Gastroesophageal sphincter (tissue), 4 donors: ENCODE data around the gene RNF133. TPM values are rescaled to one million over a fixed set of nuclear protein-coding genes. Genes with fewer than 3 reads are reported as not detected.
"Not testable (repeated sequence)": the region's sequence is repeated elsewhere in the genome, so short reads cannot be mapped to it uniquely, and the experiment has no call there.

Experiments
- ATAC-seq: fragments of 150-250 bp; one replicate; pipeline ENCODE4 v1.9.1; 2016; ENCODE audit warnings: mild to moderate bottlenecking, moderate library complexity
- H3K27ac ChIP-seq, 4 donors: fragments of 200-600 bp; sonication (generic) in 3 of 4; 1 replicate in 3 of 4; 2 replicates in 1 of 4; pipeline ENCODE4 v1.5.1; 2016 to 2019
- H3K27me3 ChIP-seq: fragments of 200-600 bp; sonication (generic); one replicate; pipeline ENCODE4 v1.5.1; 2019
- H3K36me3 ChIP-seq, 2 donors: fragments of 200-600 bp; sonication (generic); one replicate each; pipeline ENCODE4 v1.5.1; 2019; ENCODE audit warnings: control low read depth in 1 of 2
- H3K4me1 ChIP-seq, 3 donors: fragments of 200-600 bp; sonication (generic); 1 replicate in 2 of 3; 2 replicates in 1 of 3; pipeline ENCODE4 v1.5.1; 2016 to 2019; ENCODE audit warnings: control low read depth in 2 of 3
- H3K4me3 ChIP-seq, 2 donors: fragments of 200-600 bp; sonication (generic); one replicate each; pipeline ENCODE4 v1.5.1; 2019; ENCODE audit warnings: mild to moderate bottlenecking in 1 of 2, moderate library complexity in 1 of 2
- H3K9me3 ChIP-seq, 3 donors: fragments of 200-600 bp; sonication (generic); one replicate each; pipeline ENCODE4 v1.5.1; 2017 to 2019; ENCODE audit warnings: control low read depth in 2 of 3
- CTCF ChIP-seq, 4 experiments: fragments of 200-600 bp in 2 of 4; fragments of 450-650 bp in 2 of 4; sonication (generic) in 1 of 4; IDR thresholded peaks; one replicate each; pipeline ENCODE4 v1.5.1; 2017 to 2019; ENCODE audit warnings: antibody characterized with exemption in 4 of 4, mild to moderate bottlenecking in 2 of 4, moderate library complexity in 2 of 4
- EP300 ChIP-seq: sonication (generic); formaldehyde crosslinking; IDR thresholded peaks from one replicate; pipeline ENCODE4 v1.6.1; 2017; ENCODE audit warnings: antibody characterized with exemption, mild to moderate bottlenecking
- POLR2A ChIP-seq, 2 donors: fragments of 450-650 bp; IDR thresholded peaks; one replicate each; pipeline ENCODE4 v1.6.1; 2017; ENCODE audit warnings: antibody characterized with exemption in 2 of 2, mild to moderate bottlenecking in 2 of 2, moderate library complexity in 1 of 2
- POLR2AphosphoS5 ChIP-seq: sonication (generic); formaldehyde crosslinking; IDR thresholded peaks from one replicate; pipeline ENCODE4 v1.6.1; 2017; ENCODE audit warnings: antibody characterized with exemption
- WGBS, 2 donors: methylation state at CpG; one replicate each; pipeline ENCODE4 v1.1.5; 2018; ENCODE audit warnings: low coverage in 1 of 2; 5-methylcytosine and 5-hydroxymethylcytosine counted together
- total RNA-seq, 4 donors: library from RNA; depleted of rRNA; stranded (reverse); fragments of >200 nt; gene quantifications; one replicate each; pipeline ENCODE4 v1.1.0, GENCODE V29; 2016

RNF133 gene
- total RNA-seq, 4 donors from 2014 or later: 0.67 to 14.0 (median 0.85) TPM; not detected in 1

GRCh38 chr7:122688400-122688998 is 10.4 kb downstream of the RNF133 start:
- ATAC-seq: no peak
- Histone ChIP-seq H3K27ac (no peak overlapping the region), H3K4me1 (no peaks in the 10 kb centered on the region), H3K4me3 (no peak overlapping the region), H3K36me3 (no peaks in the 10 kb centered on the region), H3K27me3 (no peaks in the 10 kb centered on the region), H3K9me3 (no peaks in the 10 kb centered on the region)
- 62 to 71% methylated on average over 4 to 6 of the region's 6 CpGs for whole genome bisulfite sequencing, 2 donors
- no peak for TF ChIP-seq POLR2A (IDR thresholded peaks at IDR 0.05)
- TF ChIP-seq EP300: no peak
- no peak for TF ChIP-seq POLR2AphosphoS5
- TF ChIP-seq CTCF (IDR thresholded peaks at IDR 0.05): no peak

GRCh38 chr7:122686360-122686878 is 12.5 kb downstream of the RNF133 start:
- H3K9me3 ChIP-seq: no peaks in the 10 kb centered on the region
- H3K27me3 ChIP-seq: no peaks in the 10 kb centered on the region
- ATAC-seq: no peak
- H3K36me3 ChIP-seq: no peaks in the 10 kb centered on the region
- no peaks in the 10 kb centered on the region for H3K4me1 ChIP-seq
- TF ChIP-seq CTCF (IDR thresholded peaks at IDR 0.05) (no peak), POLR2AphosphoS5 (no peak), POLR2A (IDR thresholded peaks at IDR 0.05) (no peak), EP300 (no peak)
- H3K4me3 ChIP-seq: no peak overlapping the region
- H3K27ac ChIP-seq: no peak overlapping the region
- 81 to 84% methylated on average over 10 of the region's 10 CpGs for WGBS, 2 donors

GRCh38 chr7:122684504-122684903 is 14.4 kb downstream of the RNF133 start:
- Histone ChIP-seq H3K9me3 (no peaks in the 10 kb centered on the region), H3K4me3 (no peak overlapping the region), H3K36me3 (no peaks in the 10 kb centered on the region), H3K27me3 (no peaks in the 10 kb centered on the region), H3K27ac (no peak overlapping the region), H3K4me1 (no peaks in the 10 kb centered on the region)
- no peak for TF ChIP-seq CTCF (IDR thresholded peaks at IDR 0.05)
- no peak for TF ChIP-seq EP300
- TF ChIP-seq POLR2AphosphoS5: no peak
- TF ChIP-seq POLR2A (IDR thresholded peaks at IDR 0.05): no peak
- no peak for ATAC-seq
- 49 to 65% methylated on average over 2 of the region's 2 CpGs for WGBS, 2 donors

GRCh38 chr7:122682815-122683550 is 15.9 kb downstream of the RNF133 start:
- Histone ChIP-seq H3K4me1 (no peaks in the 10 kb centered on the region), H3K27ac (no peak overlapping the region), H3K27me3 (no peaks in the 10 kb centered on the region), H3K9me3 (no peaks in the 10 kb centered on the region), H3K36me3 (no peaks in the 10 kb centered on the region), H3K4me3 (no peak overlapping the region)
- 65 to 89% methylated on average over 5 to 6 of the region's 8 CpGs for whole genome bisulfite sequencing, 2 donors
- TF ChIP-seq EP300: no peak
- no peak for TF ChIP-seq POLR2A (IDR thresholded peaks at IDR 0.05)
- TF ChIP-seq CTCF (IDR thresholded peaks at IDR 0.05): no peak
- no peak for TF ChIP-seq POLR2AphosphoS5
- no peak for ATAC-seq

- 93 to 96% methylated on average over 9 to 14 of the region's 16 CpGs for WGBS, 2 donors
- not testable (repeated sequence) for H3K27me3 ChIP-seq, H3K9me3 ChIP-seq, ATAC-seq, H3K27ac ChIP-seq, H3K36me3 ChIP-seq, H3K4me3 ChIP-seq, H3K4me1 ChIP-seq
These were observed 17.7 kb downstream of the RNF133 start for GRCh38 chr7:122681186-122681585.
